Astrocyte (in vitro differentiated cells and primary cell): ENCODE data around the gene TOX3. TPM values are rescaled to one million over a fixed set of nuclear protein-coding genes. Genes with fewer than 3 reads are reported as not detected.

ENCODE experiments used
- DNase-seq: peaks from one replicate; pipeline ENCODE4 v3.0.0-alpha.2; 2010; ENCODE audit warnings: low read depth
- FAIRE-seq: peaks from 2 replicates; lab custom pipeline; 2011; peaks lifted over from hg19 to GRCh38; lab: Jason Lieb, UNC
- H2AFZ ChIP-seq: 2 replicates; pipeline ENCODE4 v1.6.0; 2012; ENCODE audit warnings: low read depth, low read length, inconsistent platforms
- H3K27ac ChIP-seq: 2 replicates; pipeline ENCODE4 v1.5.1; 2011; ENCODE audit warnings: low read depth, low read length, inconsistent platforms
- H3K27me3 ChIP-seq: 2 replicates; pipeline ENCODE4 v1.6.0; 2011; ENCODE audit warnings: low read length, inconsistent platforms; ENCODE audit not compliant: insufficient read depth
- H3K36me3 ChIP-seq: 2 replicates; pipeline ENCODE4 v1.5.1; 2011; ENCODE audit warnings: low read length, inconsistent platforms; ENCODE audit not compliant: insufficient read depth
- H3K4me1 ChIP-seq: 2 replicates; pipeline ENCODE4 v1.5.1; 2011; ENCODE audit warnings: low read length, inconsistent platforms; ENCODE audit not compliant: insufficient read depth
- H3K4me2 ChIP-seq: 2 replicates; pipeline ENCODE4 v1.6.0; 2012; ENCODE audit warnings: low read length, inconsistent platforms
- H3K4me3 ChIP-seq: 2 replicates; pipeline ENCODE4 v1.5.1; 2011; ENCODE audit warnings: low read depth, mild to moderate bottlenecking, low read length, inconsistent platforms; ENCODE audit not compliant: insufficient read depth
- H3K79me2 ChIP-seq: 2 replicates; pipeline ENCODE4 v1.6.0; 2012; ENCODE audit warnings: mild to moderate bottlenecking, low read length, inconsistent platforms; ENCODE audit not compliant: insufficient read depth
- H3K9ac ChIP-seq: 2 replicates; pipeline ENCODE4 v1.6.0; 2012; ENCODE audit warnings: mild to moderate bottlenecking, low read length, inconsistent platforms
- H3K9me3 ChIP-seq: 2 replicates; pipeline ENCODE4 v1.5.1; 2012; ENCODE audit warnings: low read depth, mild to moderate bottlenecking, low read length, inconsistent platforms; ENCODE audit not compliant: insufficient read depth
- H4K20me1 ChIP-seq: 2 replicates; pipeline ENCODE4 v1.6.0; 2012; ENCODE audit warnings: low read length, inconsistent platforms; ENCODE audit not compliant: insufficient read depth
- H3K27ac Mint-ChIP-seq: one replicate; pipeline ENCODE4 v1.8.0; 2021; ENCODE audit warnings: mild to moderate bottlenecking, mixed read lengths; ENCODE audit not compliant: unreplicated experiment
- H3K27me3 Mint-ChIP-seq: one replicate; pipeline ENCODE4 v1.8.0; 2021; ENCODE audit warnings: low read depth, mixed read lengths; ENCODE audit not compliant: unreplicated experiment
- H3K36me3 Mint-ChIP-seq: one replicate; pipeline ENCODE4 v1.8.0; 2021; ENCODE audit warnings: low read depth, mixed read lengths; ENCODE audit not compliant: unreplicated experiment
- H3K4me1 Mint-ChIP-seq: one replicate; pipeline ENCODE4 v1.8.0; 2021; ENCODE audit warnings: low read depth, mixed read lengths; ENCODE audit not compliant: unreplicated experiment
- H3K4me3 Mint-ChIP-seq: one replicate; pipeline ENCODE4 v1.8.0; 2021; ENCODE audit warnings: mild to moderate bottlenecking, moderate library complexity, mixed read lengths; ENCODE audit not compliant: unreplicated experiment
- H3K9me3 Mint-ChIP-seq: one replicate; pipeline ENCODE4 v1.8.0; 2021; ENCODE audit warnings: mild to moderate bottlenecking, mixed read lengths; ENCODE audit not compliant: unreplicated experiment
- CTCF ChIP-seq: IDR thresholded peaks from 2 replicates; pipeline ENCODE4 v1.5.1; 2011; ENCODE audit warnings: low read depth, mild to moderate bottlenecking, inconsistent platforms, low read length, moderate library complexity; ENCODE audit not compliant: insufficient read depth
- EZH2 ChIP-seq: IDR thresholded peaks from 2 replicates; pipeline ENCODE4 v1.6.1; 2012; ENCODE audit warnings: mild to moderate bottlenecking, low read length, inconsistent platforms; ENCODE audit not compliant: insufficient read depth
- total RNA-seq: library from RNA; stranded (reverse); gene quantifications from 2 replicates; pipeline ENCODE4 v1.2.1, GENCODE V29; 2021

TOX3 gene
- total RNA-seq, 1 donor from 2014 or later = 2.3 TPM

- Mint-ChIP-seq H3K36me3 (no peaks in the 10 kb centered on the region), H3K27me3 (no peaks in the 10 kb centered on the region), H3K27ac (no peak overlapping the region), H3K4me1 (peaks cover 5% of the 10 kb centered on the region), H3K9me3 (peaks cover 3% of the 10 kb centered on the region), H3K4me3 (no peak overlapping the region)
- H3K36me3 ChIP-seq = no peaks in the 10 kb centered on the region
- H3K4me1 ChIP-seq = no peaks in the 10 kb centered on the region
- no peak overlapping the region for H3K4me3 ChIP-seq
- no peak overlapping the region for H3K27ac ChIP-seq
- H3K27me3 ChIP-seq = no peaks in the 10 kb centered on the region
- TF ChIP-seq CTCF (no peak), EZH2 (no peak)
- no peak overlapping the region for H3K9ac ChIP-seq
- H2AFZ ChIP-seq = no peak overlapping the region
- H3K9me3 ChIP-seq = no peaks in the 10 kb centered on the region
- H3K4me2 ChIP-seq = no peak overlapping the region
- no peak for DNase-seq
- no peaks in the 10 kb centered on the region for H4K20me1 ChIP-seq
- no peaks in the 10 kb centered on the region for H3K79me2 ChIP-seq
- FAIRE-seq = no peak
Measured at GRCh38 chr16:52404546-52404945, 142.4 kb downstream of the TOX3 start.

GRCh38 chr16:52399116-52399515, 147.8 kb downstream of the TOX3 start:
- Histone ChIP-seq H3K9ac (no peak overlapping the region), H3K9me3 (no peaks in the 10 kb centered on the region), H3K79me2 (no peaks in the 10 kb centered on the region), H2AFZ (no peak overlapping the region), H3K27me3 (no peaks in the 10 kb centered on the region), H3K4me3 (no peak overlapping the region), H4K20me1 (no peaks in the 10 kb centered on the region), H3K36me3 (no peaks in the 10 kb centered on the region), H3K27ac (no peak overlapping the region), H3K4me1 (no peaks in the 10 kb centered on the region), H3K4me2 (no peak overlapping the region)
- no peak for DNase-seq
- H3K36me3 Mint-ChIP-seq = no peaks in the 10 kb centered on the region
- peaks cover 3% of the 10 kb centered on the region for H3K9me3 Mint-ChIP-seq
- TF ChIP-seq EZH2 (no peak), CTCF (no peak)
- no peak for FAIRE-seq
- no peaks in the 10 kb centered on the region for H3K4me1 Mint-ChIP-seq
- H3K4me3 Mint-ChIP-seq = no peak overlapping the region
- H3K27me3 Mint-ChIP-seq = no peaks in the 10 kb centered on the region
- H3K27ac Mint-ChIP-seq = no peak overlapping the region

GRCh38 chr16:52398491-52398960, 148.4 kb downstream of the TOX3 start:
- Mint-ChIP-seq H3K4me1 (no peaks in the 10 kb centered on the region), H3K27me3 (no peaks in the 10 kb centered on the region), H3K4me3 (no peak overlapping the region), H3K36me3 (no peaks in the 10 kb centered on the region), H3K9me3 (peaks cover 3% of the 10 kb centered on the region), H3K27ac (no peak overlapping the region)
- no peaks in the 10 kb centered on the region for H3K36me3 ChIP-seq
- no peak overlapping the region for H3K27ac ChIP-seq
- H3K79me2 ChIP-seq = no peaks in the 10 kb centered on the region
- no peak overlapping the region for H3K4me3 ChIP-seq
- no peak overlapping the region for H2AFZ ChIP-seq
- H3K27me3 ChIP-seq = no peaks in the 10 kb centered on the region
- H3K4me2 ChIP-seq = no peak overlapping the region
- FAIRE-seq = no peak
- H3K9me3 ChIP-seq = no peaks in the 10 kb centered on the region
- TF ChIP-seq CTCF (no peak), EZH2 (no peak)
- H4K20me1 ChIP-seq = no peaks in the 10 kb centered on the region
- DNase-seq = no peak
- no peak overlapping the region for H3K9ac ChIP-seq
- H3K4me1 ChIP-seq = no peaks in the 10 kb centered on the region
